Jurkat, Clone E6-1 (cell line): ENCODE measurements around the gene DEFB129. TPM values are rescaled to one million over a fixed set of nuclear protein-coding genes. Genes with fewer than 3 reads are reported as not detected.
"Not testable (repeated sequence)": the region's sequence is repeated elsewhere in the genome, so short reads cannot be mapped to it uniquely, and the experiment has no call there.

ENCODE experiments used
- DNase-seq: peaks from one replicate; pipeline ENCODE4 v3.0.0-alpha.2; 2011; ENCODE audit warnings: low read depth, low spot score
- H3K4me3 ChIP-seq: 2 replicates; pipeline ENCODE4 v1.5.1; 2011; ENCODE audit warnings: mild to moderate bottlenecking, low read length, control low read depth, moderate library complexity
- polyA plus RNA-seq: library from polyadenylated mRNA; unstranded; fragments of >200 nt; gene quantifications from one replicate; pipeline ENCODE4 v1.2.1, GENCODE V29; 2012; ENCODE audit warnings: missing spikeins; ENCODE audit not compliant: insufficient read length, insufficient read depth

The DEFB129 gene
- polyA plus RNA-seq: not detected

- DNase-seq: no peak
- no peak within 1 kb of the TSS for H3K4me3 ChIP-seq
Measured at GRCh38 chr20:226958-227357, at the start of gene DEFB129. Gene DEFB129, plus strand, starts transcription at chr20:227258. Its CDS starts 31 bp downstream, at chr20:227289.

DNA sequence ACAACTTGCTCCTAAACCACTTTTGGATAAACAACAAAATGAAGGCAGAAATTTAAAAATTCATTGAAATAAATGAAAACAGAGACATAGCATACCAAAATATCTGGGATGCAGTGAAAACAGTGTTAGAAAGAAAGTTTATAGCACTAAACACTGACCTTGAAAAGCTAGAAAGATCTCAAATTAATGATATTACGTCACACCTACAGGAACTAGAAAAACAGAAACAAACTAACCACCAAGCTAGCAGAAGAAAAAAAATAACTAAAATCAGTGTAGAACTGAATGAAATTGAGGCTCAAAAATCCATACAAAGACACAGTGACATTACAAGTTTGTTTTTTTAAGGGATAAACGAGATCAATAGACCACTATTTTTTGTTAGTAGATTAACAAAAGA lies 42.8 kb upstream of the DEFB129 start:
- DNase-seq: no peak
- no peak overlapping the region for H3K4me3 ChIP-seq

DNA sequence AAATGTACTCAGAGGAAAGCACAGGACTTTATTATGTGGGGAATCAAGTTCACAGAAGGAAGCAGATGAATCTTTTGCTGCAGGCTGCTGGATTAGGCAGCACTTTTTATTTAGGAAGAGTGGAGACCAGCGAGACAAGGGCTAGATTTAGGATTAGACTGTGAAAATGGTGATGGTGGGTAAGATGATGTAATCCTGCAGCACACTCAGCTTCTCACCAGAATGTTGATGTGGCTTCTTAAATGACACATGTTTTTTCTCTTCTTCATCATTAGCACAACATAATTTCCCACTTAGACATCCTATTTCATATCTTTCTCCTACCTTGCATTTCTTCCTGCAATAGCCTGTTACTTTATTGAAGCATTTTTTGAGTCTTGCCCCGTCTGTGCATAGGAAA lies 39.3 kb upstream of the DEFB129 start:
- DNase-seq: no peak
- H3K4me3 ChIP-seq: no peak overlapping the region

DNA sequence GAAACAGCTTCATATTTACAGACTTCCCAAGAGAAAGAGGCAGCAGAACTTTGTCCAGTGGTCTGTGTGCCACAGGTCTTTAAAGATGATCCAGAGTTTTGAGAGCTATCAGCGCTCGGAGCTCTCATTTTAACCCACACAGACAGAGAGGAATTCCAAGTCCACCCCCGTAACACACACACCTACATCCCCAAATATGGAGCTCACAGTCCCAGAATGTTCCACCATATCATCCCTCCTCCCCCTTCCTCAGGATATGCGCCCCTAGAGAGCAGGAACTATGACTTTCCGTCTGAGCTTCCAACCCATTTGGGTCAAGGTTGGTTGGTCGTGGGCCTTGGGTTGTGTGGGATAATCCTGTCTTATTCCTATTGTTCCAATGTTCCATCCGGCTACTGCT lies 37.4 kb upstream of the DEFB129 start, which contains the start of gene DEFB128:
Gene DEFB128 (minus strand): TSS at position 101 of the 400 bp plus-strand sequence. CDS start 88 bp downstream, at position 13.
- DNase-seq: no peak
- no peak within 1 kb of the TSS for H3K4me3 ChIP-seq

GRCh38 chr20:198225-198624 lies 28.8 kb upstream of the DEFB129 start:
- DNase-seq: no peak
- H3K4me3 ChIP-seq: no peak overlapping the region

GRCh38 chr20:199996-200395 lies 27.1 kb upstream of the DEFB129 start:
- DNase-seq: no peak
- no peak overlapping the region for H3K4me3 ChIP-seq

DNA sequence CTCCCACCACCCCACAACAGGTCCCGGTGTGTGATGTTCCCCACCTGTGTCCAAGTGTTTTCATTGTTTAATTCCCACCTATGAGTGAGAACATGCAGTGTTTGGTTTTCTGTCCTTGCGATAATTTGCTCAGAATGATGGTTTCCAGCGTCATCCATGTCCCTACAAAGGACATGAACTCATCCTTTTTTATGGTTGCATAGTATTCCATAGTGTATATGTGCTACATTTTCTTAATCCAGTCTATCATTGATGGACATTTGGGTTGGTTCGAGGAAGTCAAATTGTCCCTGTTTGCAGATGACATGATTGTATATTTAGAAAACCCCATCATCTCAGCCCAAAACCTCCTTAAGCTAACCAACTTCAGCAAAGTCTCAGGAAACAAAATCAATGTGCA lies 23.4 kb upstream of the DEFB129 start:
- not testable (repeated sequence) for DNase-seq

DNA sequence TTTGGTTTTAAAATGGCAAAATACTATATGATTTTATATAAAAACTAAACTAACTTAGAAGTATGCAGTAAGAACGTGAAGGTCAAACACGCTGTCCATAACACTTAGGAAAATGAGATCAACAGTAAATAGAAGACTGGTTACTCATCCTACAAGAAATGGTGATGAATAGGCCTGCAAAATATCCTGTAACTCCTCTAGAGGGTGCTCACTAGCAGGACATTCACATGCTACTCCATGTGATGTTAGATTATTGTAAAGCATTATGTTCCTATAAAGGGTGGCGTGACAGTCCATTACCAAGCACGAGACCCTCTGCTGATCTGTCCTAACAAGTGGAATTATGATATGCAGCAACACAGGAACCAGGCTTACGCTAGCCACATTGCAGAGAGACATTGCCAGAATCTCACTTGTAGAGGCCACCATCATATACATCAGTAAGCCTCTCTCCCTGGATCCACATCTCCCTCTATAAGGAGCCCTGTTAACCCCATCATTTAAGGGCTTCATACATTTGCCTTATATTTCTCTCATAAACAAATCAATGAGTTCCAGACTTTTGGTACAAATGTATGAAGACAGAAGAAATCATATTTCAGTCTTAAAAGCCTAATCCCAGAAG lies 18.0 kb upstream of the DEFB129 start:
- DNase-seq: peak; percentile 43

More for the DNA sequence above, 23.4 kb upstream of the DEFB129 start:
- H3K4me3 ChIP-seq: not testable (repeated sequence)

GRCh38 chr20:210809-211502 lies 16.1 kb upstream of the DEFB129 start:
- no peak for DNase-seq
- H3K4me3 ChIP-seq: no peak overlapping the region

More for the DNA sequence above, 18.0 kb upstream of the DEFB129 start:
- no peak overlapping the region for H3K4me3 ChIP-seq

DNA sequence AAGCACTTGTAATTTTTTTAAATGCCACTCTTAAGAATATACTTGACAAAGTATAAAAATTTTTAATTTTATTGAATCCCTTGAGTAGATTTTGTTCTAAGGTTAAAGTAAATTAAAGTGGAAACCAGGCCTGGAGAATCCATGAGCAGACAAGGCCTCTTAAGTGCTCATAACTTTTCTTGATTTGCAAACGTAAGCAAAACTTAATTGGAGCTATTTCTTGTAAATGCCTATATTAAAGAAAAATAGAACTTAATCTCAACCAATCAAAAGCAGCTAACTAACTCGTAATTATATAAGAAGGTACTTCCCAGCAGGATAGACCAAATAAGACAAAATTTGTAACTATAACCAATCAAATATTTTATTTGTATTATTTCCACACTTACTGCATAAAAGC lies 12.7 kb upstream of the DEFB129 start:
- DNase-seq: no peak
- H3K4me3 ChIP-seq: no peak overlapping the region

DNA sequence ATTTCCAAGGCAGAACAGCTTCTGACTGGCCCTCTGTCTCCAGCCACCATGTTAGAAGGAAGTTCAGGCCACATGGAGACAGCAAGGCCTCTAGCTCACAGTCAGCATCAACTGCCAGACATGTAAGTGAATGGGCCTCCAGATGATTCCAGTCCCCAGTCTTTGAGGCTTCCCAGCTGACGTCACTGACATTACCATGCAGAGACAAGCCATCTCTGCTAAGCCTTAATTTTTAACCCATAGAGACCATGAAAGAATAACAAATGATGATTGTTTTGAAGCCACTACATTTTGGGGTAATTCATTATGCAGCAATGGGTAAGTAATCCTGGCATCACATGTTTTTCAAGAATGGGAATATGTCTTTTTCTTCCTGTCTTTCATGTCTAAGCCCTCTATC lies 11.3 kb upstream of the DEFB129 start:
- DNase-seq: no peak
- no peak overlapping the region for H3K4me3 ChIP-seq

- no peak overlapping the region for H3K4me3 ChIP-seq
- DNase-seq: no peak
Measured at GRCh38 chr20:217266-217665, 9.8 kb upstream of the DEFB129 start.

DNA sequence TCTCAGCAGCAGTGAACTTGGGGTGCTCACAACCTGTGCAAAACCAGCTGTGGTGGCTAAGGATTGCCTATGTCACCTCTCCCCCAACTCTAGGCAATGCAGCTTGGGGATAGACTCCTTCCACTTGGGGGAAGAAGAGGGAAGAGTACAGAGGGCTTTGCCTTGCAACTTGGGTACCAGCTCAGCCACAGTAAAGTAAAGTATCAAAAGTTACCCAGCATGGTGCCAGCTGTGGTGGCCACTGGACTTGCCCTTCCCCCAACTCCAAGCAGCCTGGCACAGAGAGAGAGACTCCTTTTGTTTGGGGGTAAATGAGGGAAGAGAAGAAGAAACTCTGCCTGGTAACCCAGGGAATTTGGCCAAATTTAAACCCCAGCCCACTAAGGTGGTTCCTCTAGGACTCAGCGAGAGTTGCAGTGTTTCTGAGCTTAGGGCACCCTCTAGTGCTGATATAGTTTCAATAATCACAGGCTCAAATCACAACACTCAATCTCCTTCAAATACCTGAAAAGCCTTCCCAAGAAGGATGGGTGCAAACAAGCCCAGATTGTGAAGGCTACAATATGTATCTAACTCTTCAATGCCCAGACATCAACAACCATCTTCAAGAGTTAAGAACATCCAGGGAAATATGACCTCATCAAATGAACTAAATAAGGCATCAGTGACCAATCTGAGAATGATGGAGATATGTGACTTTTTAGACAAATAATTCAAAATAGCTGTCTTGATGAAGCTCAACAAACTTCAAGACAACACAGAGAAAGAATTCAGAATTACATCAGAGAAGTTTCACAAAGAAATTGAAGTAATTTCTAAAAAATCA lies 7.6 kb upstream of the DEFB129 start:
- peak; percentile 10 for DNase-seq

GRCh38 chr20:221258-221830 lies 5.7 kb upstream of the DEFB129 start:
- H3K4me3 ChIP-seq: no peak overlapping the region
- no peak for DNase-seq

More for the DNA sequence above, 7.6 kb upstream of the DEFB129 start:
- H3K4me3 ChIP-seq: no peak overlapping the region

GRCh38 chr20:225879-226278 lies 1.2 kb upstream of the DEFB129 start:
- not testable (repeated sequence) for DNase-seq, H3K4me3 ChIP-seq

- H3K4me3 ChIP-seq: no peak overlapping the region
- no peak for DNase-seq
Measured at GRCh38 chr20:227439-228105, 514 bp downstream of the DEFB129 start.

- DNase-seq: no peak
- H3K4me3 ChIP-seq: no peak overlapping the region
Measured at GRCh38 chr20:235891-236290, 8.8 kb downstream of the DEFB129 start.

- H3K4me3 ChIP-seq: no peak overlapping the region
- DNase-seq: no peak
Measured at GRCh38 chr20:237489-237888, 10.4 kb downstream of the DEFB129 start.

GRCh38 chr20:237929-238328 lies 10.9 kb downstream of the DEFB129 start:
- no peak for DNase-seq
- H3K4me3 ChIP-seq: no peak overlapping the region
